Measurements from ENCODE around the gene GPRC5A. TPM values are rescaled to one million over a fixed set of nuclear protein-coding genes. Genes with fewer than 3 reads are reported as not detected.

The GPRC5A gene
- total and polyA plus RNA-seq, 2 of the 13 experiments (the other 11 are each of a cell fraction or from before 2014, with no cell fraction given), result 0.27 to 3.0 TPM

GRCh38 chr12:12917517-12917916 lies 26.2 kb downstream of the GPRC5A start:
- DNase-seq (ENCODE audit: low spot score), result no peak

GRCh38 chr12:12918781-12919389 lies 27.5 kb downstream of the GPRC5A start:
- Histone ChIP-seq H3K36me3 (replicated peaks in 1 of 2; ENCODE audit: control insufficient read depth in 1 of 2, insufficient read depth in 2 of 2, low read length in 2 of 2) (no peaks in the 10 kb centered on the region), H3K9ac (ENCODE audit: insufficient read depth, low read depth, low read length) (no peak overlapping the region), H3K4me3 (replicated peaks in 1 of 3; ENCODE audit: insufficient read depth in 1 of 3, low read depth in 2 of 3, low read length in 3 of 3) (no peak overlapping the region), H3K27me3 (ENCODE audit: control insufficient read depth in 1 of 2, insufficient read depth in 2 of 2, low read length in 2 of 2) (peaks cover 3 to 16% of the 10 kb centered on the region in 2 experiments; a peak in 4 of 5 replicates), H3K4me1 (ENCODE audit: insufficient read depth, low read length) (peaks cover 10% of the 10 kb centered on the region), H2AFZ (ENCODE audit: low read length) (no peak overlapping the region), H3K79me2 (ENCODE audit: insufficient read depth, low read length) (no peaks in the 10 kb centered on the region), H4K20me1 (ENCODE audit: insufficient read depth, low read length) (no peaks in the 10 kb centered on the region; the same call in 1 of the 2 replicates), H3K4me2 (ENCODE audit: low read depth, low read length) (no peak overlapping the region), H3K9me3 (ENCODE audit: low read length) (no peaks in the 10 kb centered on the region), H3K27ac (ENCODE audit: extremely low read length, insufficient read depth, low read length) (no peak overlapping the region)
- TF ChIP-seq ZFP91 (CRISPR knock-in tag; IDR thresholded peaks at IDR 0.05; ENCODE audit: borderline replicate concordance) (no peak), ZNF34 (CRISPR knock-in tag; IDR thresholded peaks at IDR 0.05; ENCODE audit: borderline replicate concordance) (no peak), ZBTB20 (CRISPR knock-in tag; IDR thresholded peaks at IDR 0.05; ENCODE audit: borderline replicate concordance, low read depth) (no peak), ZNF615 (CRISPR knock-in tag; IDR thresholded peaks at IDR 0.05; ENCODE audit: borderline replicate concordance) (no peak)
- FAIRE-seq (no peak), DNase-seq (ENCODE audit: low spot score) (no peak), ATAC-seq (no peak)
- intact Hi-C loops (cut with micrococcal nuclease; ENCODE audit: unreplicated experiment) (no loop called here), in situ Hi-C loops (cut with HindIII; ENCODE audit: extremely low pct_ligation_motif_present, low pct_unique_long_range_greater_than_20kb) (loop anchor here (5.0 kb wide), 2 partner anchors 63 to 293 kb away; no protein-coding TSS in a partner anchor)
- POLR2A ChIA-PET, result no interaction called here
- CTCF ChIA-PET (ENCODE audit: low intra/inter-chr PET ratio, low total read pairs), result interaction anchor here (1.3 kb wide), 1 partner anchor 64 kb away, joined by 4 read pairs; no protein-coding TSS in a partner anchor
- no TSS peak for BruUV-seq (replicated peaks)
- 19% methylated on average over 5 of the region's 6 CpGs for WGBS (ENCODE audit: low lambda C conversion rate)

More at GRCh38 chr12:12917517-12917916, 26.2 kb downstream of the GPRC5A start:
- ChIA-PET POLR2A (no interaction called here), CTCF (ENCODE audit: low intra/inter-chr PET ratio, low total read pairs) (interaction anchor here (1.3 to 1.8 kb wide), 2 partner anchors 65 to 295 kb away, joined by 4 to 17 read pairs; no protein-coding TSS in a partner anchor)
- peaks cover 18% of the 10 kb centered on the region for H3K4me1 ChIP-seq (ENCODE audit: insufficient read depth, low read length)
- no peak overlapping the region for H2AFZ ChIP-seq (ENCODE audit: low read length)
- TF ChIP-seq ESRRA (CRISPR knock-in tag; IDR thresholded peaks at IDR 0.05; ENCODE audit: low read depth), result no peak
- TF ChIP-seq ZNF883 (CRISPR knock-in tag; IDR thresholded peaks at IDR 0.05; ENCODE audit: not compliant biosample characterization), result no peak
- H4K20me1 ChIP-seq (ENCODE audit: insufficient read depth, low read length), result no peaks in the 10 kb centered on the region; the same call in 1 of the 2 replicates
- no peak for FAIRE-seq
- no TSS peak for BruUV-seq (replicated peaks)
- H3K4me3 ChIP-seq (replicated peaks in 1 of 3; ENCODE audit: insufficient read depth in 1 of 3, low read depth in 2 of 3, low read length in 3 of 3), result no peak overlapping the region
- H3K27me3 ChIP-seq (ENCODE audit: control insufficient read depth in 1 of 2, insufficient read depth in 2 of 2, low read length in 2 of 2), result peaks cover 3 to 16% of the 10 kb centered on the region in 2 experiments
- in situ Hi-C loops (cut with HindIII; ENCODE audit: extremely low pct_ligation_motif_present, low pct_unique_long_range_greater_than_20kb), result loop anchor here (5.0 kb wide), 2 partner anchors 65 to 295 kb away; no protein-coding TSS in a partner anchor
- H3K27ac ChIP-seq (ENCODE audit: extremely low read length, insufficient read depth, low read length), result no peak overlapping the region
- WGBS (ENCODE audit: low lambda C conversion rate), result 15% methylated on average over 2 of the region's 2 CpGs
- ATAC-seq, result no peak
- intact Hi-C loops (cut with micrococcal nuclease; ENCODE audit: unreplicated experiment), result no loop called here
- H3K36me3 ChIP-seq (replicated peaks in 1 of 2; ENCODE audit: control insufficient read depth in 1 of 2, insufficient read depth in 2 of 2, low read length in 2 of 2), result no peaks in the 10 kb centered on the region
- H3K4me2 ChIP-seq (ENCODE audit: low read depth, low read length), result no peak overlapping the region
- H3K9ac ChIP-seq (ENCODE audit: insufficient read depth, low read depth, low read length), result no peak overlapping the region
- H3K9me3 ChIP-seq (ENCODE audit: low read length), result no peaks in the 10 kb centered on the region
- H3K79me2 ChIP-seq (ENCODE audit: insufficient read depth, low read length), result no peaks in the 10 kb centered on the region
